ENCODE data around the gene GP2. TPM values are rescaled to one million over a fixed set of nuclear protein-coding genes. Genes with fewer than 3 reads are reported as not detected.

GP2 gene
- total RNA-seq, 1 donor from 2014 or later, result not detected

DNA sequence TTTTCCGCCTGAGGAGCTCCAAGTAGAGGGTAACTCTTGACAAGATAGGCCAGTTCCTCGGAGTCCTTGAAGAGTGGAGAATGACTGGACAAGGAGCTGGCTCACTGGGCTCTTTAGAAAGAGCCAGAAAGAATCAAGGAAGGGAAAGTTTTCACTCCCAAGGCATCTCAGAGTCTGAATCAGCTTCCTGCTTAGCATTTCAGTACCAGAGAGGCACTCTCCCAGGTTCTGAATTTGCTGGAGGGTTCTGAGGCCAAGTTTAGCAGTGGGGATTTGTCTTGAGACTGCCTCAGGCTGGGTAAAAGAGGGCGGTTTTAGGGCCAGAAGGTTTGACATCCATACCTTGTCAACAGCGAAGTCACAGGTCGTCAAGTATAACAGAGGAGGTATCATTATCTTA, 25.5 kb downstream of the GP2 start:
- Histone ChIP-seq H3K36me3 (no peaks in the 10 kb centered on the region), H3K9me3 (no peaks in the 10 kb centered on the region), H3K27me3 (no peaks in the 10 kb centered on the region), H3K4me3 (no peak overlapping the region), H3K27ac (no peak overlapping the region), H3K4me1 (no peaks in the 10 kb centered on the region)
- intact Hi-C loops (cut with DNase I), result no loop called here
- no peak for TF ChIP-seq POLR2AphosphoS5 (IDR thresholded peaks at IDR 0.05; ENCODE audit: insufficient read depth in 1 of 2, low read depth in 1 of 2)
- no peak for TF ChIP-seq CTCF (IDR thresholded peaks at IDR 0.05)
- TF ChIP-seq POLR2A (IDR thresholded peaks at IDR 0.05), result no peak
- DNase-seq (ENCODE audit: extremely low spot score in 2 of 2), result no peak

DNA sequence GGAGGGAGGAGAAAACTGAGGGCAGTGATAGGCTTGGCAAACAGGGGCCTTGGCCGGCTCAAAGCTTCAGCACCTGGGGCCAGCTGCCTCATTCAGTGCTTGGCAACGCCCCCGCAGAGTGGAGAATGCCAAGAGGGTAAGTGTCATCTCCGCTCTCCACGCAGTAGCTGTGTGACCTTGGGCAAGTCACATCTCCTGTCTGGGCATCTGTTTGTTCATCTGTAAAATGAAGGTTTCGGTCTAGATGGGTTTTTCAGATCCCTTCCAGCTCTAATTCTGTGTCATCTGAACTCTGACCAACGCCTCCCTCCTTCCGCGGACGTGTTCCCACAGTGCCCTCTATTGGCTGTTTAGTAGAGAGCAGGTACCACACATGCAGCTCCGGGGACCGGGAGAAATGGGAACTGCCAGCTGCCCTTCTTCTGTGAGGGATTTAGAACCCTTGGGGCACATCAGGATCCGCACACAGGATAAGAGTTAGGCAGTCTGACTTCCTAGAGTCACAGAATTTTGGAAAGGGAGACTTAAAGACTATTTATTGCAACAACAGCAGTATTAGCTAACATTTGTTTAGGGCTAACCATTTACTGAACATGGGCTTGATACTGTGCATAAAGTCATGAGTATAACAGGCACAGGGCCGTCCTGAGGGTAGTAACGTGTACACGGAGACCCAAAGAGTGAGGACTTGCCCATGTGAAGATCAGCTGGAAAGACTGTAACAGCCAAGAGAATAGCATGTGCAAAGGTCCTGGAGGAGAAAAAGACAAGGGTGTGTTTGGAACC, 26.8 kb downstream of the GP2 start:
- H3K4me3 ChIP-seq, result no peak overlapping the region
- intact Hi-C loops (cut with DNase I), result no loop called here
- no peak for TF ChIP-seq POLR2A (IDR thresholded peaks at IDR 0.05)
- TF ChIP-seq CTCF (IDR thresholded peaks at IDR 0.05), result peak in 1 of 3 experiments; percentile 11
- H3K27me3 ChIP-seq, result no peaks in the 10 kb centered on the region
- no peaks in the 10 kb centered on the region for H3K36me3 ChIP-seq
- DNase-seq (ENCODE audit: extremely low spot score in 2 of 2), result no peak
- no peak overlapping the region for H3K27ac ChIP-seq
- no peaks in the 10 kb centered on the region for H3K9me3 ChIP-seq
- H3K4me1 ChIP-seq, result no peaks in the 10 kb centered on the region

DNA sequence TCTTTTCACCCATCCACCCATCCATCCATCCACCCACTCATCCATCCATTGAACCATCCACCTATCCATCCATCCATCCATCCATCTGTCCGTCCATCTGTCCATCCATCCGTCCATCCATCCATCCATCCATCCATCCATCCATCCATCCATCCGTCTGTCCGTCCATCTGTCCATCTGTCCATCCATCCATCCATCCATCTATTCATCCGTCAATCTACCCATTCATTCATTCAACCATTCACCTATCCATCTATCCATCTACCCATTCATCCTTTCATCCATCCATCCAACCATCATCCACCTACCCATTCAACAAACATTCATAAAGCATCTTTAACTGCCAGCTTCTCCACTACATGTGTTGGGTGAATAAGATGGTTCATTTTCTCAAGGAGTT, 28.9 kb downstream of the GP2 start:
- intact Hi-C loops (cut with DNase I), result no loop called here
- no peaks in the 10 kb centered on the region for H3K36me3 ChIP-seq
- H3K4me1 ChIP-seq, result no peaks in the 10 kb centered on the region
- H3K27ac ChIP-seq, result no peak overlapping the region
- no peaks in the 10 kb centered on the region for H3K27me3 ChIP-seq
- TF ChIP-seq POLR2AphosphoS5 (IDR thresholded peaks at IDR 0.05; ENCODE audit: insufficient read depth in 1 of 2, low read depth in 1 of 2), result no peak
- no peak for TF ChIP-seq CTCF (IDR thresholded peaks at IDR 0.05)
- no peak for TF ChIP-seq POLR2A (IDR thresholded peaks at IDR 0.05)
- DNase-seq (ENCODE audit: extremely low spot score in 2 of 2), result no peak
- H3K4me3 ChIP-seq, result no peak overlapping the region
- no peaks in the 10 kb centered on the region for H3K9me3 ChIP-seq

DNA sequence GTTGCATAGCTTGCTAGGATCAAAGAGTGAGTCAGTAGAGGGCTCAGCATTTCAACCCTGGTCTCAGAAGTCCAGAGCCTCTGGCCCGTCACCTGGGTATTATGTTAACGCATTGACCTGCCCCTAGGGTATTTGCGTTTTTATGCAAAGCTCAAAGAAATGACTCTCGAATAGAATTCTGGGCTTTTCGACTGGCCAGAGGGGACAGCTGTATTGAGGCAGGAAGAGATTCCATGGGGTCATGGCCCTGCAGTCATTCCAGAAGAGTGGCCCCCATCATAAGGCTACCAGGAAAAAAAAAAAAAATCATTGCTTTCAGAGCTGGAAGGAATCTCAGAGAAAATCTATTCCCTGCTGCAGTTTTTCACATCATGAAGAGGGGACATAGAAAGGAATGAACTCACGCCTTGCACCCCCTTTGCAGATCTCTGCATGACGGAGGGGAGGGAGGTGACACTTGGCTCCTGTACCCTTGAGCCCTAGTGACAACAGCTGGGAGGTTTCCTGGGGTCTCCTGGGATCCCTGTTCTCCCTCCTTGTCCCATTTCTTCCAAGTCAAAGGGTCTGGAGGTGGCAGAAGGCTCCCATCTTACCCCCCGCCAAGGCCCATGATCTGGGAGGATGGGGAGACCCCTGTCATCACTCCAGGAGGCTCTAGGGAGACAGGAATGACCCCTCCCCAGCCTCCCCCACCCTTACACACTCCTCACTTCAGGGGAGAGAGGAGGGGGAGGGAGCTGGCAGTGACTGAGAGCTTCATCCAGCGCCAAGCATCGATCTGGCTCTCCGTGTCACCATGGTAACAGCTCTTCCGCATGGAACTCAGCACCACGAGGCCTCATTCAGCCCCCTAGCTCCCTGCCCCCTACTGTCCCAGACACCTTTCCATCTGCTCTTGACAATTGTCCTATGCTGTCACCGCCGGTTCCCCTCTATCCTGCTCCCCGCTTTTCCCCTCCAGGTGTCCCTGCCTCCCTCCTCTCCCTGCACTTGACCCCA, 35.8 kb downstream of the GP2 start:
- H3K27me3 ChIP-seq, result no peaks in the 10 kb centered on the region
- no peak for TF ChIP-seq POLR2A (IDR thresholded peaks at IDR 0.05)
- TF ChIP-seq CTCF (IDR thresholded peaks at IDR 0.05), result no peak
- no peak for TF ChIP-seq POLR2AphosphoS5 (IDR thresholded peaks at IDR 0.05; ENCODE audit: insufficient read depth in 1 of 2, low read depth in 1 of 2)
- H3K27ac ChIP-seq, result no peak overlapping the region
- H3K4me3 ChIP-seq, result no peak overlapping the region
- intact Hi-C loops (cut with DNase I), result no loop called here
- H3K36me3 ChIP-seq, result no peaks in the 10 kb centered on the region
- no peaks in the 10 kb centered on the region for H3K9me3 ChIP-seq
- no peak for DNase-seq (ENCODE audit: extremely low spot score in 2 of 2)
- no peaks in the 10 kb centered on the region for H3K4me1 ChIP-seq
